Kidney epithelial cell (primary cell): ENCODE measurements around the gene ARSI. TPM values are rescaled to one million over a fixed set of nuclear protein-coding genes. Genes with fewer than 3 reads are reported as not detected.

Experiments
- DNase-seq: peaks from one replicate; pipeline ENCODE4 v3.0.0-alpha.2; 2010; ENCODE audit warnings: low read depth
- H3K27me3 ChIP-seq: 2 replicates; pipeline ENCODE4 v1.6.0; 2011; ENCODE audit warnings: low read length; ENCODE audit not compliant: control insufficient read depth, insufficient read depth
- H3K36me3 ChIP-seq: 2 replicates; pipeline ENCODE4 v1.5.1; 2011; ENCODE audit warnings: low read length; ENCODE audit not compliant: control insufficient read depth, insufficient read depth
- H3K4me3 ChIP-seq: 2 replicates; pipeline ENCODE4 v1.5.1; 2011; ENCODE audit warnings: low read depth, mild to moderate bottlenecking, control low read depth, low read length
- CTCF ChIP-seq: IDR thresholded peaks from 2 replicates; pipeline ENCODE4 v1.5.1; 2011; ENCODE audit warnings: mild to moderate bottlenecking, moderate library complexity, low read length, control low read depth, inconsistent platforms; ENCODE audit not compliant: insufficient read depth, poor library complexity, severe bottlenecking
- total RNA-seq: library from RNA; depleted of rRNA; stranded (reverse); fragments of >200 nt; gene quantifications from 2 replicates; pipeline ENCODE4 v1.2.3, GENCODE V29; 2015

Gene ARSI
- total RNA-seq, 1 donor from 2014 or later = 2.4 TPM

GRCh38 chr5:150323819-150324218 is 21.1 kb upstream of the ARSI start:
- DNase-seq = no peak
- H3K36me3 ChIP-seq = no peaks in the 10 kb centered on the region
- no peak for TF ChIP-seq CTCF

GRCh38 chr5:150323092-150323491 is 20.4 kb upstream of the ARSI start:
- TF ChIP-seq CTCF = no peak
- DNase-seq = no peak

More at GRCh38 chr5:150323819-150324218, 21.1 kb upstream of the ARSI start:
- H3K27me3 ChIP-seq = no peaks in the 10 kb centered on the region
- H3K4me3 ChIP-seq = no peak overlapping the region

GRCh38 chr5:150322202-150322601 is 19.5 kb upstream of the ARSI start:
- Histone ChIP-seq H3K36me3 (no peaks in the 10 kb centered on the region), H3K27me3 (no peaks in the 10 kb centered on the region), H3K4me3 (no peak overlapping the region)
- TF ChIP-seq CTCF = no peak
- DNase-seq = peak; percentile 72

More at GRCh38 chr5:150323092-150323491, 20.4 kb upstream of the ARSI start:
- Histone ChIP-seq H3K27me3 (no peaks in the 10 kb centered on the region), H3K4me3 (no peak overlapping the region), H3K36me3 (no peaks in the 10 kb centered on the region)

GRCh38 chr5:150321784-150322183 is 19.1 kb upstream of the ARSI start:
- Histone ChIP-seq H3K27me3 (no peaks in the 10 kb centered on the region), H3K4me3 (no peak overlapping the region), H3K36me3 (no peaks in the 10 kb centered on the region)
- DNase-seq = no peak
- TF ChIP-seq CTCF = no peak

- TF ChIP-seq CTCF = no peak
- Histone ChIP-seq H3K36me3 (no peaks in the 10 kb centered on the region), H3K4me3 (no peak overlapping the region), H3K27me3 (no peaks in the 10 kb centered on the region)
- no peak for DNase-seq
Observed at GRCh38 chr5:150321211-150321610, 18.5 kb upstream of the ARSI start.

GRCh38 chr5:150320044-150320613 is 17.4 kb upstream of the ARSI start:
- TF ChIP-seq CTCF = no peak
- Histone ChIP-seq H3K27me3 (no peaks in the 10 kb centered on the region), H3K36me3 (no peaks in the 10 kb centered on the region), H3K4me3 (no peak overlapping the region)
- DNase-seq = peak; percentile 82
